Stimulated activated naive CD8-positive, alpha-beta T cell treated with anti-CD3 and anti-CD28 coated beads, Interleukin-15, Interleukin-2, amounts not matched to agents 100 ng/mL and 50 ng/mL, for 24 hours (primary cell): ENCODE measurements around the gene WSCD2.

Source experiments
- H3K27ac Mint-ChIP-seq: one replicate; pipeline ENCODE4 v1.8.0; 2021; ENCODE audit warnings: mild to moderate bottlenecking, mixed read lengths
- H3K27me3 Mint-ChIP-seq: one replicate; pipeline ENCODE4 v1.8.0; 2021; ENCODE audit warnings: mixed read lengths
- H3K36me3 Mint-ChIP-seq: one replicate; pipeline ENCODE4 v1.8.0; 2021; ENCODE audit warnings: low read depth, mixed read lengths
- H3K4me1 Mint-ChIP-seq: one replicate; pipeline ENCODE4 v1.8.0; 2021; ENCODE audit warnings: low read depth, mixed read lengths
- H3K4me3 Mint-ChIP-seq: one replicate; pipeline ENCODE4 v1.8.0; 2021; ENCODE audit warnings: mild to moderate bottlenecking, mixed read lengths
- H3K9me3 Mint-ChIP-seq: one replicate; pipeline ENCODE4 v1.8.0; 2021; ENCODE audit warnings: mixed read lengths

Gene WSCD2

DNA sequence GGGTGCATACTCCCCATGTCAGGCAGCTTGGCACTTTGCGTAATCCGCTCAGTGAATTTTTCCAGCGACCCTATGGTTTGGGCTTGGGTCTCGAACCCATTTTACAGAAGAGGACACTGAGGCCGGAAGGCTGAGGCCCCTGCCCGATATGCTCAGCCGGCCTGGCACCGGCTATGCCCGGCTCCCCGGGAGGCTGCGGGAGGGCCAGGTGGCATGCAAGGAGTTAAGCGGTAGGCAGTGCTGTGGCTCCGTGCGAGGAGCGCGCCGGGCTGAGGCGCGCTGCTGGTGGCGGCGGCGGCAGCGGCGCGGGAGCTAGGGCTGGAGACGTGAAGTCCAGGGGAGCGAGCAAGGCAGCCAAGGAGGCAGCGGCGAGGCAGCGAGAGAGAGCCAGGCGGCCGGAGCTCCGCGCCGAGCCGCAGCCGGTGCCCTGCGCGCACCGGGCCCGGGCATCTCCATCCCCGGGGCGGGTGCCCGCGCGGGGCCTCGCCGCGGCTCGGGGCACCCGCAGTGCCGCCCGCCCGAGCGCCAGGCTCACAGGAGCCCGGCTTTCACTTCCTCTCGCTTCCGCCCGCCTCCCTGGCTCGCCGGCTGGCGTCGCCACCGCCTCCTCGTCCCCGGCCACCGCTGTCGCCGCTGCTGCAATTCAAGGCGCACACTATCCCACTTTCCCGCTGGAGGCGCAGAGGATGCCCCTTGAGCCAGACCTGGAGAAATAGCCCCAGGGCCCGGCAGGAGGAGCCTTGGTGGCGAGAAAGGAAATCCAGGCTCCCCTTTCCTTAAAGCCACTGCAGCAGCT lies at the start of gene WSCD2:
TSS of gene WSCD2 (plus strand) at position 272 of the 796 bp plus-strand sequence. CDS start 66,545 bp downstream, outside the sequence.
- Mint-ChIP-seq H3K27ac (no peak within 1 kb of the TSS), H3K36me3 (no peaks in the 10 kb centered on the region), H3K9me3 (no peaks in the 10 kb centered on the region)

DNA sequence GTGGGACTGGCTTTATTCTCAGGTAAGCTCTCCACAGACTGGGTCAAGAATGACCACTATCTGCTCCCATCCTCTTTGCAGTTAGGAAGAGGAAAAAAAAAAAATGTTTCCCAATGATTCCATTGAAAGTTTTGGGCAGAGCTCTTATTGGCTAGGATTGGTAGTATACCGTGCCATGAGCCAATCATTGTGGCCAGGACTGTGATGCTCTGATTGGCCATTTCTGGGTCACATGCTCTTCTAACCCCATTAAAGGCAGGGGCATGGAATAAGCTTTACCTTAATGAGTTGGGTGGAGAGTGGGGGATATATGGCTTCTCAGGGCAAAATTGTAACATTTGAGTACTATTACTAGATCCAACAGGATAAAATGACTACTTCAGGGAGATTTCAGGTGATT lies 49.4 kb upstream of the WSCD2 start:
- no peaks in the 10 kb centered on the region for H3K36me3 Mint-ChIP-seq
- H3K27me3 Mint-ChIP-seq, result peaks cover 21% of the 10 kb centered on the region
- no peak overlapping the region for H3K27ac Mint-ChIP-seq
- no peaks in the 10 kb centered on the region for H3K4me1 Mint-ChIP-seq
- peaks cover 12% of the 10 kb centered on the region for H3K9me3 Mint-ChIP-seq
- no peak overlapping the region for H3K4me3 Mint-ChIP-seq

More for the DNA sequence above, at the start of gene WSCD2:
- Mint-ChIP-seq H3K4me1 (peaks cover 3% of the 10 kb centered on the region), H3K4me3 (no peak within 1 kb of the TSS), H3K27me3 (peaks cover 49% of the 10 kb centered on the region)

DNA sequence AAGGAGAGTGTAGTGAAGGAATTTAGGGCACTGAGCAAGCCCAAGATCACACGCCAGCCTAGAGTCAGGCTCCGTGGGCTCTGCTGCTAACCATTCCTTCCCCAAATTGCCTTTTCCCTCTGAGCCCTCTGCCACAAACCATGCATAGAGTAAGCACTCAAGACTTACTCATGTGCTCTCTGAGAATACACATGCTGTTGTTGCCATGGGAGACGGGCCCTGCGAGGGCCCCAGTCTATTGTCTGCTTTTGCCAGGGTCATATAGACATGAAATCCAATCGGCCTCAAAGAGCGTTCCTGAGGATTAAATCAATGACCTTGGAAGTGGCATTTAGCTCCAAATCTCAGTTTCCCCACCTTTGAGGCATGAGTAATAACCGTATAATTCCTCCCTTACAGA lies 48.7 kb upstream of the WSCD2 start:
- peaks cover 18% of the 10 kb centered on the region for H3K27me3 Mint-ChIP-seq
- H3K4me3 Mint-ChIP-seq, result no peak overlapping the region
- no peaks in the 10 kb centered on the region for H3K36me3 Mint-ChIP-seq
- no peak overlapping the region for H3K27ac Mint-ChIP-seq
- peaks cover 12% of the 10 kb centered on the region for H3K9me3 Mint-ChIP-seq
- H3K4me1 Mint-ChIP-seq, result no peaks in the 10 kb centered on the region

DNA sequence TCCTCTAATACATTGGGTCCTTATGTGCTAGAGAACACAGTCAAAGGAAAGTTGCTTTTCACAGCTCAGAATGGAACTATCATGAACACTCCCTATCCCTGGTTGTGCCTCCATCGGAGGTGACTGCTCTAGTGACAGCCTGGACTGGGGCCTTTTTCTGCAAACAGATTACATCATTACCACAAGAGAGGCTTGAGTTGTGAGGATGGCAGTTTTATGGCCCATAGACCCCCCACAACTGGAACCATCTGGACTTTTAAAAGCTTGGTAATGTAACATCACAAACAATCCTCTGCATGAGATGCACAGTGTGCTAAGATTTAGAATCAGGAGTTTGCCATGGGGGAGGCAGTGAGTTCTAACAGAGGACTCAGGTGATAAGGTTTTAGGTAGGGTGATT lies 46.6 kb upstream of the WSCD2 start:
- Mint-ChIP-seq H3K36me3 (no peaks in the 10 kb centered on the region), H3K27ac (no peak overlapping the region), H3K4me3 (no peak overlapping the region), H3K4me1 (no peaks in the 10 kb centered on the region), H3K27me3 (peaks cover 15% of the 10 kb centered on the region), H3K9me3 (peaks cover 17% of the 10 kb centered on the region)

DNA sequence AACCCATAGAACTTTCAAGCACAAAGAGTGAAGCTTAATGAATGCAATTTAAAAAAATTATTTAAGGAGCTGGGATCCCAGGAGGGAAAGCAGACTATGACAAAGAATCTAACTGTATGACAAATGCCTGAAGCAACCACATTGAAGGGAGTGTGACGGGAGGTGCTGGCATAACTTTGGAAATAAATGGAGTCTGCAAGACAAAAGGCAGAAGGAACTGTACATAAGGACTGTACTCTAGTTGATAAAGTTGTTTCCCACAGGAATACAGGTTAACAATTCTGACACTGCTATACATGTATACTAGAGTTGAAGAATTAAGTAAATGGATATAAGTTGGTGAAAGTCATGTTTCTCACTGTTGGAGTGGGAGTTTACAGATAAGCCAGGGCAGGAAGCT lies 41.2 kb upstream of the WSCD2 start:
- H3K4me1 Mint-ChIP-seq, result no peaks in the 10 kb centered on the region
- no peaks in the 10 kb centered on the region for H3K36me3 Mint-ChIP-seq
- H3K9me3 Mint-ChIP-seq, result peaks cover 33% of the 10 kb centered on the region
- H3K27me3 Mint-ChIP-seq, result peaks cover 29% of the 10 kb centered on the region
- H3K4me3 Mint-ChIP-seq, result no peak overlapping the region
- H3K27ac Mint-ChIP-seq, result no peak overlapping the region

DNA sequence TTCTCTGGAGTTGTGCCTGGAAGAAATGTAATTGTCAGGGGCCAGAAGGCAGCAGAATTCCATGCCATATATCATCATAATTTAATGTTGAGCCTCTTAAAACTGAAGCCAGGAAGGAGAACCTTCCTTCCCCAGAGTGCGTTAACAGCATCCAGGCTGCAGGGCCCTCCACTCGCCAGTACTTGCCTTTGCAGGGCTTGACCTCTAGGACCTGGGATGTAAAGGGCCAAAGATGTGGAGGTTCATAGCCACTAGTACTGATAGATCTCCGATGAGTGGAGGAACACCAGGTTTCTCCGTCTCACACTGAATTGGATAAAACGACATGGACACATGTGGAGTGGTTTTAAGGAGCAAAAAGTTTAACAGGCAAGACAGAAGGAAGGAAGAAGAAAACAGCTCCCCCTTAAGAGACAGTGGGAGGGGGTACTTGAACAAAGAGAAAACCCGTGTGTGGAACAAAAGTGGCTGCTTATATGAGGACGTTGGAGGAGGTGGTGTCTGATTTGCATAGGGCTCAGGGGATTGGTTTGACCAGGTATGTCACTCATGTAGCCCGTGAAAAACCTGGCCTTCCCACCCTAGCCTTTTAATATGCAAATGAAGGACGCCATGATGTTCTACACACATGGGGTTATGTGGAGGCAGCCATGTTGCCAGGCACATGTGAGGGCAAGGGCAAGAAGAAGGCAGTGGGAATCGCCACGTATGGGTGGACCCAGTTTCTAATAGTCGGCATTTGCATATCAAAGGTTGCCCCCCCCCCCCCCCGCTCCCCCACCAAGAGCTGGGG lies 38.8 kb upstream of the WSCD2 start:
- H3K9me3 Mint-ChIP-seq, result peaks cover 21% of the 10 kb centered on the region
- H3K4me3 Mint-ChIP-seq, result no peak overlapping the region
- no peaks in the 10 kb centered on the region for H3K4me1 Mint-ChIP-seq
- no peak overlapping the region for H3K27ac Mint-ChIP-seq
- H3K27me3 Mint-ChIP-seq, result peaks cover 31% of the 10 kb centered on the region
- no peaks in the 10 kb centered on the region for H3K36me3 Mint-ChIP-seq

DNA sequence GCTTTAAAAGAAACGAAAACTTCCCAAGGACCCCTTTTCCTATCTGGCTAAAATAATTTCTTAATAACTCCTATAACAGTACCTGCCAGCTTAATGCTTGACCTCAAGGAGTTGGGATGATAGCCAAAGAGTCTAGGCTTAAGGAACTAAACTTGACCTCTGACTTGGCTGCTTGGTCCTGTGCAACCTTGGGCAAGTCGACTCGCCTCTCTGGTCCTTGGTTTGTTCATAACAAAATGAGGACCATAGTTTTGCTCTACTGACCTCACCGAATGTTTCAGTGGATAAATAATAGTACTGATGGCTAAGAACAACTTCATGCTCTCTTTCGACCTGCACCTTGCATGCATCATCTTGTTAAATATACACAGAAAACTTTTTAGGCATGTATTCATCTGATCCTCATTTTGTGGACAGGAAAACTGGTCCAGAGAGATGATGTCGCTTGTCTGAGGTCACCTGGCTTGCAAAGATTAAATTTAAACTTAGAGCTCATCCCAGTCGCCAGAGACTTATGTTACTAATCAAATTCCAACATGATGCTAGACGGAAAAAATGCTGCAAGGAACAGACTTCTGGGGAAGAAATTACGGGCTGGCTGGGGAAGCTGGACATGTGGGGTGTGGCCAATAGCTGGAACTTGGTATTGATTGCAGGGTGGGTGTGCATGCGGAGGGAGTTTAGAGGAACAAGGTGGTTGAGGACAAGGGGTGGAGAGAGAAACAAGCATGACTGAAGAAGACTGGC lies 38.0 kb upstream of the WSCD2 start:
- no peaks in the 10 kb centered on the region for H3K4me1 Mint-ChIP-seq
- H3K36me3 Mint-ChIP-seq, result no peaks in the 10 kb centered on the region
- H3K27ac Mint-ChIP-seq, result no peak overlapping the region
- no peak overlapping the region for H3K4me3 Mint-ChIP-seq
- peaks cover 31% of the 10 kb centered on the region for H3K27me3 Mint-ChIP-seq
- peaks cover 21% of the 10 kb centered on the region for H3K9me3 Mint-ChIP-seq

DNA sequence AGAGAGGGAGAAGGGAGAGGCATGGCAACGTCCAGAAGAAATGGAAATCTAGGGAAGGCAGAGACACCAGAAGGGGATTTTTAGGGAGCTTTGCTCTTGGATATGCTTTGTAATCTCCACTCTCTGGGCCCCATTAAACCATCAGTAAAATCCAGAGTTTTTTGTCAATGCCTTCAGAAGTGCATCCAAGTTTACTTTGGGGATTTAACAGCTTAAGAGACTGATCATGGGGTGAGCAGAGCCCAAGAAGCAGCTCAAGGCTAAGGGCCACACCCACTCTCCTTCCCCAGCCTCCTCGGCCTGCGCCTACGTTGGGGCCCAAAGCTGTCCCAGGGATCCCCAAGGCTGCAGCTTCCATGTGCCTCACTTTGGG lies 37.4 kb upstream of the WSCD2 start:
- Mint-ChIP-seq H3K9me3 (peaks cover 21% of the 10 kb centered on the region), H3K4me3 (no peak overlapping the region), H3K36me3 (no peaks in the 10 kb centered on the region), H3K4me1 (no peaks in the 10 kb centered on the region), H3K27ac (no peak overlapping the region), H3K27me3 (peaks cover 31% of the 10 kb centered on the region)

DNA sequence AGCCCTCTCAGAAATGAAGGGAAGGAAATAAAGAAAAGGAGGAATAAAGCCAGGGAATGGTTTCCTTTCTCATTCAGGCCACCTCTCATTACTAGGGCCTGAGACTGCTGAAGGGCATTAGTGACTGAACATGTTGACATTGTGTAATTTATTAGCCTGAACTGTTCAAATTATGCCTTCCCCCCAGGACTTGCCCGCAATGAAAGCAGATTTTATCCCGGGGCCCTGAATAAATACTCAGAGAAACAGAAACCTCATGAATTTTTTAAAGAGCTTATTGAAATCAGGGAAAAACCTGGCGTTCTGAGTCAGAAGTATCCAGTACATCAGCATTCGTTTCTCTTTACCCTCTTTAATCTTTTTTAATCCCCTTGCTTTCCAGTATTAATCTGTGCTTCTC lies 35.9 kb upstream of the WSCD2 start:
- Mint-ChIP-seq H3K4me3 (no peak overlapping the region), H3K36me3 (no peaks in the 10 kb centered on the region), H3K9me3 (peaks cover 10% of the 10 kb centered on the region), H3K4me1 (no peaks in the 10 kb centered on the region), H3K27ac (no peak overlapping the region), H3K27me3 (peaks cover 35% of the 10 kb centered on the region)

DNA sequence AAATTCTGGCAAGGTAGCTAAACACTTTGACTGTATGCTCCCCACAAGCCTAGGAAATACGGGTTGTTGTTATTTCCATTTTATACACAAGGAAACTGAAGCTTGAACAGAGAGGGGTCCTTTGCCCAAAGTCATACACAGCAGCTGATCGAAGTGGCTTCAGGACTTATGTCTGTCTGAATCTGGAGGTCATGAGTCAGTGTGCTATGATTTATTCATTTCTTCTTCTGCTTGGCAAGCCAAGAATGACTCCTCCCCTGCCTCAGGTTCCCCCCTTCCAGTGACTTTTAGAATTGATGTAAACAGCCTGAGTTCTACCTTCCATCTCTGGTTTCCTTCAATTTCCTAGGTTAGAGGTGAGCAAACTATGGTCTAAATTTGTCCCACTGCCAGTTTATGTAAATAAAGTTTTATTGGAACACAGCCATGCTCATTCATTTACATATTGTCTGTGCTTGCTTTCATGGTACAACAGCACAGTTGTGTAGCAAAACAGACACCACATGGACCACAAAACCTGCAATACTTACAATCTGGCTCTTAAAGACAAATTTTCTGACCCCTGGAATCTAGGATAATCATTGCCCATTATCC lies 34.9 kb upstream of the WSCD2 start:
- Mint-ChIP-seq H3K4me3 (no peak overlapping the region), H3K27me3 (peaks cover 36% of the 10 kb centered on the region), H3K36me3 (no peaks in the 10 kb centered on the region), H3K27ac (no peak overlapping the region), H3K4me1 (no peaks in the 10 kb centered on the region), H3K9me3 (peaks cover 7% of the 10 kb centered on the region)

DNA sequence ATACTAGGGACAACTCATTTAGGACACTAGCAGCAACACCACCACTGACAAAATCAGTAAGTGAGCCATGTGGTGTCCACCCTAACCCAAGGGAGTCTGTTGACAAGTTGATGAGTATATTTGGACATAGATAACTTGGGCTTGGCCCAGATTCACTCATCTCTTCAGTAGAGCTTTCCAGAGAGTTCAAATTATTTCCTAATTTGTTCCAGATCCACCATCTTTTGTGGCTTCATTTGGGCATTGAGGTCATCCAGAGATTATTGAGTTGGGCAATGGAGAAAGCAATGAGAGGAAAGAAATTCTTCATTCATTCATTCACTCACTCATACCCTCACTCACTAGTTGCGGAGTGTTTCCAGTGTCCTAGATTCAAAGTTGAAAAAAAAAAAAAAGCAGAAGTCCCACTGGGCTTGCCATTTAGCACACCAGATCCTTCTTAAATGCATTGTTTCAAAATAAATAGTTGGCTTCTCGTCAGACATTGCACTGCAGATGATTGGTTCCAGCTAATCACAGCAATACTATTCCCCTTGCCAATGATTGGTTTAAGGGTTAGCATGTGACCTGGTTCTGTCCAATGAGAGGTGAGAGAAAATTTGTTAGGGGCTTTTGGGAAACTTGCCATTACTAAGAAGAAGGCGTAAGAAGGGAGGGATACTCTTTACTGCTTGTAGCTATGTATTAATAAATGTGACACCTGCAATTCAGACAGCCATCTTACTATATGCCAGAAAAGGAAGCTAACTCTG lies 31.8 kb upstream of the WSCD2 start:
- Mint-ChIP-seq H3K27ac (no peak overlapping the region), H3K9me3 (no peaks in the 10 kb centered on the region), H3K36me3 (no peaks in the 10 kb centered on the region), H3K4me3 (no peak overlapping the region), H3K4me1 (no peaks in the 10 kb centered on the region), H3K27me3 (peaks cover 21% of the 10 kb centered on the region)

DNA sequence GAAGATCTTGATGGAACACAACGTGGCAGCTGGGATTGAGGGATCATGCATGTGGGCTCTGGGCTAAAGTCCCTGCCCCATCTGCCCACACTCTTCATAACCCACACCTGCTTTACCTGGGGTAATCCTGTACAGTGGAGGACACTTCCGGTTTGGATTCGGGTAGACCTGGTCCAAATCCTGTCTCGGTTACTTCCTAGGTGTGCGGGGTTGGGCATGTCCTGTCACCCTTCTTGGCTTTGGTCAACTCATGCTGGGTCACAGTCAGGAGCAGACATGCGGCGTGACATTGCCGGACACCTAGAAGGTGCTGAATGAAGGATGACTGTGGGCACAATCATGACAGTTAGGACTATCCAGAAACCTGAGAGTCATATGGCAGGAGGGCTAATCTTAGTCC lies 30.7 kb upstream of the WSCD2 start:
- Mint-ChIP-seq H3K36me3 (no peaks in the 10 kb centered on the region), H3K27ac (no peak overlapping the region), H3K4me3 (no peak overlapping the region), H3K4me1 (no peaks in the 10 kb centered on the region), H3K9me3 (no peaks in the 10 kb centered on the region), H3K27me3 (peaks cover 18% of the 10 kb centered on the region)

DNA sequence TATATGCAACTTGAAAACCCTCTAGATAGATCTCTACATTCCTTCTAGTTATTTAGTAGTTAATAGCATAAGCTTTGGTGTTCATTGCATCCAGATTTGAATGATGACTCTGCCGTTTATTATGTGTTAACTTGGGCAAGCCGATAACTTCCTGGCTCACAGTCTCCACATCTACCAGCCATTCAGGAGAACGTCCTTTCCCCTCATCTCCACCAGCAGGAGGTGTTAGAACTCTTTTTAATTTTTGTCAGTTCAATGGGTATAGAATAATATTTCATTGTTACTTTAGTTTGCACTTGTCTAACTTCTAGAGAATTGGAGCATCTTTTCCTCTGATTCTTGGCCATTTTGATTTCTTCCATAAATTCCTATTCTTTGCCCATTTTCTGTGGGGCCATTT lies 30.0 kb upstream of the WSCD2 start:
- H3K9me3 Mint-ChIP-seq, result no peaks in the 10 kb centered on the region
- H3K27ac Mint-ChIP-seq, result no peak overlapping the region
- no peaks in the 10 kb centered on the region for H3K36me3 Mint-ChIP-seq
- H3K4me3 Mint-ChIP-seq, result no peak overlapping the region
- H3K27me3 Mint-ChIP-seq, result peaks cover 13% of the 10 kb centered on the region
- no peaks in the 10 kb centered on the region for H3K4me1 Mint-ChIP-seq

DNA sequence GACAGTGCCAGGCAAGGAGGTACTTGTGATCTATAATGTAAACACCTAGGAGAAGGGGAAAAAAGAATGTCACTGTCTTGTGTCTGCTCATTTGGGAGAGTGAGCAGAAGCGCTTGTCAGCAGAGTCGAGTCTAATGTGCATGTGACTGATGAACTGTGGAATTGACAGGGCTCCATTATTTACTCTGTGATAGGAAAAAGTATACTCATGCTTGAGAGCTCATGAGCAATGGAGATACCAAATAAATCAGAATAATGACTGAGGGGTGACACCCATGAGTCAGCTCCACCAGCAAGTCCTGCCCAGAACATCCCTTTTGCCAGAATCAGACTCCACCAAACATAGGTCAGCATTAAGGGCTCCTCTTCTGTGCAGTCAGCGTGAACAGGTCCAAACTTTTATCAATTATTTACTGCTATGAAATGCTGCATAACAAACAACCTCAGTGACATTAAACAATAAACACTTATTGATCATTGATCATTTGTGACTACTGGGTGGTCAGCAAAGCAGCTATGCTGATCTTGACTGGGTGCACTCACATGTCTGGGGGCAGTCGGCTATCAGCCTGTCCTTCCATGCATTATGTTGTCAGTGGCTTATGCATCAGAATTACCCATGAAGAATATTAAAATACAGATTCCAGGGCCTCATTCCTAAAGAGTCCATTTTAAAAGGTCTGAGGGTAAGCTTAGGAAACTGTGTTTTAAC lies 29.2 kb upstream of the WSCD2 start:
- H3K36me3 Mint-ChIP-seq, result no peaks in the 10 kb centered on the region
- H3K27me3 Mint-ChIP-seq, result peaks cover 8% of the 10 kb centered on the region
- no peaks in the 10 kb centered on the region for H3K9me3 Mint-ChIP-seq
- no peak overlapping the region for H3K4me3 Mint-ChIP-seq
- no peak overlapping the region for H3K27ac Mint-ChIP-seq
- H3K4me1 Mint-ChIP-seq, result no peaks in the 10 kb centered on the region
